Measurements from ENCODE around the gene SLC9C2.

The SLC9C2 gene

GRCh38 chr1:173451981-173452380 lies 150.9 kb downstream of the SLC9C2 start:
- DNase-seq (ENCODE audit: low spot score): no peak
